GM23248 (cell line): ENCODE measurements around the gene SLC6A2. TPM values are rescaled to one million over a fixed set of nuclear protein-coding genes. Genes with fewer than 3 reads are reported as not detected.

ENCODE experiments used
- DNase-seq: peaks from one replicate; pipeline ENCODE4 v3.0.0-alpha.2; 2015
- H2AFZ ChIP-seq: fragments of 200-600 bp; sonication (generic); 2 replicates; pipeline ENCODE4 v1.6.1; 2016; ENCODE audit warnings: antibody characterized with exemption
- H3F3A ChIP-seq: fragments of 200-600 bp; sonication (generic); 2 replicates; pipeline ENCODE4 v1.6.1; 2016; ENCODE audit warnings: mild to moderate bottlenecking, antibody characterized with exemption, mixed run types; ENCODE audit not compliant: insufficient read depth
- H3K27ac ChIP-seq: fragments of 200-600 bp; sonication (generic); 2 replicates; pipeline ENCODE4 v1.5.1; 2016; ENCODE audit warnings: mild to moderate bottlenecking
- H3K27me3 ChIP-seq: fragments of 200-600 bp; sonication (generic); replicated peaks from 2 replicates; pipeline ENCODE4 v1.6.1; 2016; ENCODE audit warnings: mild to moderate bottlenecking; ENCODE audit not compliant: insufficient read depth
- H3K36me3 ChIP-seq: fragments of 200-600 bp; sonication (generic); 2 replicates; pipeline ENCODE4 v1.6.1; 2016; ENCODE audit warnings: low read depth, mild to moderate bottlenecking
- H3K4me1 ChIP-seq: fragments of 200-600 bp; sonication (generic); 2 replicates; pipeline ENCODE4 v1.6.1; 2016; ENCODE audit warnings: mild to moderate bottlenecking; ENCODE audit not compliant: insufficient read depth
- H3K4me2 ChIP-seq: fragments of 200-600 bp; sonication (generic); one replicate; pipeline ENCODE4 v1.6.1; 2016; ENCODE audit warnings: mild to moderate bottlenecking; ENCODE audit not compliant: unreplicated experiment
- H3K4me3 ChIP-seq: fragments of 200-600 bp; sonication (generic); 2 replicates; pipeline ENCODE4 v1.5.1; 2016; ENCODE audit warnings: mild to moderate bottlenecking
- H3K79me2 ChIP-seq: fragments of 200-600 bp; sonication (generic); 2 replicates; pipeline ENCODE4 v1.6.1; 2016; ENCODE audit warnings: mild to moderate bottlenecking; ENCODE audit not compliant: insufficient read depth
- H3K9ac ChIP-seq: fragments of 200-600 bp; sonication (generic); 2 replicates; pipeline ENCODE4 v1.6.1; 2016; ENCODE audit warnings: mild to moderate bottlenecking
- H3K9me2 ChIP-seq: fragments of 200-600 bp; sonication (generic); 2 replicates; pipeline ENCODE4 v1.6.1; 2016; ENCODE audit warnings: mixed run types, mild to moderate bottlenecking, moderate library complexity; ENCODE audit not compliant: insufficient read depth
- H3K9me3 ChIP-seq: fragments of 200-600 bp; sonication (generic); one replicate; pipeline ENCODE4 v1.6.1; 2017; ENCODE audit warnings: low read depth
- H4K20me1 ChIP-seq: fragments of 200-600 bp; sonication (generic); 2 replicates; pipeline ENCODE4 v1.6.0; 2016; ENCODE audit not compliant: insufficient read depth
- EZH2 ChIP-seq: fragments of 200-600 bp; sonication (generic); IDR thresholded peaks from 2 replicates; pipeline ENCODE4 v1.6.1; 2018; ENCODE audit warnings: antibody characterized with exemption, mild to moderate bottlenecking; ENCODE audit not compliant: insufficient read depth, poor library complexity, severe bottlenecking
- EZH2phosphoT487 ChIP-seq: fragments of 200-600 bp; sonication (generic); IDR thresholded peaks from 2 replicates; pipeline ENCODE4 v1.6.1; 2018; ENCODE audit warnings: antibody characterized with exemption, moderate library complexity, mild to moderate bottlenecking, low read depth; ENCODE audit not compliant: insufficient read depth
- WGBS, 2 experiments: methylation state at CpG; one replicate each; pipeline ENCODE4 v1.1.6; 2015 to 2017; ENCODE audit warnings: low lambda C conversion rate in 2 of 2, low coverage in 1 of 2; ENCODE audit errors: missing lambda C conversion rate in 2 of 2; 5-methylcytosine and 5-hydroxymethylcytosine counted together
- in situ Hi-C: fragments of 300-500 bp; cut with MboI; formaldehyde crosslinking; loops from 2 replicates; pipeline ENCODE4 v1.15.0; 2020
- polyA plus RNA-seq: library from polyadenylated mRNA; unstranded; fragments of >200 nt; fragmentation: Nextera tagmentation; extraction: Ambion mirVana; gene quantifications from 2 replicates; pipeline ENCODE4 v1.2.1, GENCODE V29; 2016
- total RNA-seq: library from RNA; depleted of rRNA; stranded (reverse); fragments of >200 nt; shearing (Covaris generic); gene quantifications from 2 replicates; pipeline ENCODE4 v1.2.3, GENCODE V29; 2014

SLC6A2 gene
- total and polyA plus RNA-seq, 2 experiments from 2014 or later = not detected

DNA sequence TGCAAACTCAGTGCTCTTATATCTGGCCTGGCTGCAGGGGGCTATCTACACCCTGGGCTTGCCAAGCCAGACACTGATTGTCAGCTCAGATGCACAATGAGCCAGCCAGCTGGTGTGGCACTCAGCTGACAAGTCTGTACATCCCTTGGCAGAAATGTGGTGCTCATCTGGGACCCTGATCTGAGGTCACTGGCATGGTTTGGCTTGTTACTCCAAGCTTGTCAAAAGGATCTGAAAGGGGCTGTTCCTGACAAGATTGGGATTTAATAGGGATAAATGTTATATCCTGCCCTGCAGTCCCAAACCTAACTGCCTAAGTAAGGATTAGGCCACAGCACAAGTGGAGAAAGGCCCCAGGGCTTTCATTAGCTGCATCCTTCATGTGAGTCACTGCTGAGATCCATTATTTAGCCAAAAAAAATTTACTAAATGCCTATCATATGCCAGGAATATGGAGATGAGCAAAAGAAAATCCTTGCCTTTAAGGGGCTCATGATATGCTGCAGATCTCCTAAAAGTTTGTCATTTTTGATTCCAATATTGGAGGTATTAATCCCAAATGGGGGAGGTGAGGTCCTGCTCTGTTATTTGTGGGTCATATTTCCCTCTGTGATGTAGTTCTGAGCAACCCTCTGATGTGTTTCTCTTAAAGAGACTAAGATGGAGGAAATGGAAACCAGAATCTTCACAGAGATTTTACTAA, 6.3 kb downstream of the SLC6A2 start:
- peaks cover 22% of the 10 kb centered on the region for H3K27me3 ChIP-seq
- in situ Hi-C loops = no loop called here
- no peak for TF ChIP-seq EZH2
- no peak for TF ChIP-seq EZH2phosphoT487
- H3K79me2 ChIP-seq = no peaks in the 10 kb centered on the region
- no peaks in the 10 kb centered on the region for H3K9me3 ChIP-seq
- no peaks in the 10 kb centered on the region for H3K36me3 ChIP-seq
- peak; percentile 84 for DNase-seq
- H3K4me1 ChIP-seq = peaks cover 10% of the 10 kb centered on the region
- no peak overlapping the region for H3K4me2 ChIP-seq
- no peak overlapping the region for H3K27ac ChIP-seq
- no peak overlapping the region for H3K9ac ChIP-seq
- H4K20me1 ChIP-seq = no peaks in the 10 kb centered on the region
- H3K4me3 ChIP-seq = no peak overlapping the region
- H3K9me2 ChIP-seq = no peaks in the 10 kb centered on the region
- no peak overlapping the region for H2AFZ ChIP-seq
- H3F3A ChIP-seq = peaks cover 7% of the 10 kb centered on the region; the same call in 1 of the 2 replicates

DNA sequence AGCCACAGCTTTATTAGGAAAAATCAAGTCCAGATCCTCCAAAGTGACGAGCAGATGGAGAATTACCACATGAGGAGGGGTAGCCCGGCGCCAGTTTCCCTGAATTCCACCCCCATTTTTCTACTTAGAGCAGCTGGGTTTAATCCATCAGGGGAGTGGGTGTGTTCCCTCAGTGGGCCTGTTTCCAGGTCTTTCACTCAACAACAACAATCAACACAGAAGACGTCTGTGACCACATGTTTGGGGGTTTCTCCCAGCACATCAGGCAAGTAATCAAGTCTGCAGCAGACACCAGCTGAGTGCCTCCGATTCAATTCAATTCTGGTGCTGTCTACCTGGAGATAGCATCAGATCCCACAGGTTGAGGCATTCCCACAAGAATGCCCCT, 6.8 kb downstream of the SLC6A2 start:
- Histone ChIP-seq H3K9me3 (no peaks in the 10 kb centered on the region), H3K36me3 (no peaks in the 10 kb centered on the region), H3K4me1 (peaks cover 10% of the 10 kb centered on the region), H3K9me2 (no peaks in the 10 kb centered on the region), H3K4me3 (no peak overlapping the region), H3K27ac (no peak overlapping the region), H3F3A (peaks cover 7% of the 10 kb centered on the region; the same call in 1 of the 2 replicates), H3K4me2 (no peak overlapping the region), H3K9ac (no peak overlapping the region), H2AFZ (no peak overlapping the region), H3K27me3 (peaks cover 16% of the 10 kb centered on the region), H4K20me1 (no peaks in the 10 kb centered on the region), H3K79me2 (no peaks in the 10 kb centered on the region)
- no peak for DNase-seq
- TF ChIP-seq EZH2 = no peak
- TF ChIP-seq EZH2phosphoT487 = no peak
- WGBS, 2 experiments = 18 to 20% methylated on average over 5 of the region's 5 CpGs
- in situ Hi-C loops = no loop called here

DNA sequence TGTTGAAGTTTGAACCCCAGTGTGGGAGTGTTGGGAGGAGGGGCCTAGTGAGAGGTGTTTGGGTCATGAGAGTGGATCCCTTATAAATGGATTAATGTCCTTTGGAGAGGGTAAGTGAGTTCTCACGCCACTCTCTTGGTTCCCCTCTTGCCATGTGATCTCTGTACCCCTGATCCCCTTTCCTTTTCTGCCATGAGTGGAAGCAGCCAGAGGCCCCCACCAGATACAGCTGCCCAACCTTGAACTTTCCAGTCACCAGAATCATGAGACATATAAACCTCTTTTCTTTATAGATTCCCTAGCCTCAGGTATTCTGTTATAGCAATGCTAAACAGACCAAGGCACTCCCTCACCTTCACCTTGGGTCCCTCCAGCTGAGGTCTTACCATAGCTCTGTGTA, 7.4 kb downstream of the SLC6A2 start:
- Histone ChIP-seq H3F3A (peaks cover 7% of the 10 kb centered on the region; the same call in 1 of the 2 replicates), H3K27ac (no peak overlapping the region), H3K36me3 (no peaks in the 10 kb centered on the region), H2AFZ (no peak overlapping the region), H3K9ac (no peak overlapping the region), H3K4me3 (no peak overlapping the region), H3K4me1 (peaks cover 12% of the 10 kb centered on the region), H3K9me3 (no peaks in the 10 kb centered on the region), H3K9me2 (no peaks in the 10 kb centered on the region), H3K4me2 (no peak overlapping the region), H3K27me3 (peaks cover 11% of the 10 kb centered on the region), H4K20me1 (no peaks in the 10 kb centered on the region), H3K79me2 (no peaks in the 10 kb centered on the region)
- 60% methylated on average over 1 of the region's 1 CpG; no CpG with 5 or more reads in 1 of the 2 experiments for WGBS, 2 experiments
- in situ Hi-C loops = no loop called here
- TF ChIP-seq EZH2 (no peak), EZH2phosphoT487 (no peak)
- DNase-seq = no peak

GRCh38 chr16:55663765-55664677, 8.2 kb downstream of the SLC6A2 start:
- no peak overlapping the region for H3K4me3 ChIP-seq
- peak; percentile 17 for DNase-seq
- TF ChIP-seq EZH2phosphoT487 = no peak
- no peak for TF ChIP-seq EZH2
- WGBS, 2 experiments = 66 to 73% methylated on average over 8 of the region's 8 CpGs
- no peak overlapping the region for H3K4me2 ChIP-seq
- no peaks in the 10 kb centered on the region for H3K9me3 ChIP-seq
- H2AFZ ChIP-seq = no peak overlapping the region
- H3K9me2 ChIP-seq = no peaks in the 10 kb centered on the region
- H3K9ac ChIP-seq = no peak overlapping the region
- peaks cover 3% of the 10 kb centered on the region for H3K27me3 ChIP-seq
- in situ Hi-C loops = no loop called here
- no peak overlapping the region for H3K27ac ChIP-seq
- H3K36me3 ChIP-seq = no peaks in the 10 kb centered on the region
- peaks cover 18% of the 10 kb centered on the region for H3K4me1 ChIP-seq
- H3K79me2 ChIP-seq = no peaks in the 10 kb centered on the region
- H4K20me1 ChIP-seq = no peaks in the 10 kb centered on the region
- H3F3A ChIP-seq = peaks cover 7% of the 10 kb centered on the region; the same call in 1 of the 2 replicates
